ENCODE measurements around the gene P2RY2. TPM values are rescaled to one million over a fixed set of nuclear protein-coding genes. Genes with fewer than 3 reads are reported as not detected.

P2RY2 gene
- polyA plus RNA-seq, 1 of the 3 experiments (the other 2 are of a cell fraction): 0.12 TPM

GRCh38 chr11:73203322-73203721 is 14.8 kb upstream of the P2RY2 start:
- CTCF ChIA-PET: no interaction called here
- WGBS (ENCODE audit: low lambda C conversion rate): 86% methylated on average over 6 of the region's 6 CpGs

More at GRCh38 chr11:73203322-73203721, 14.8 kb upstream of the P2RY2 start:
- no peaks in the 10 kb centered on the region for H3K36me3 ChIP-seq (replicated peaks in 1 of 2; ENCODE audit: control insufficient read depth in 1 of 2, insufficient read depth in 2 of 2, low read length in 1 of 2)
- H3K79me2 ChIP-seq (ENCODE audit: insufficient read depth): no peaks in the 10 kb centered on the region
- no peak overlapping the region for H2AFZ ChIP-seq (ENCODE audit: low read depth)
- TF ChIP-seq TCF12 (IDR thresholded peaks at IDR 0.05) (no peak), CTCF (IDR thresholded peaks at IDR 0.05) (no peak), FOXM1 (IDR thresholded peaks at IDR 0.05; ENCODE audit: low read depth) (no peak), IRF3 (IDR thresholded peaks at IDR 0.05; ENCODE audit: low read depth, low read length) (no peak), GATA2 (CRISPR knock-in tag; IDR thresholded peaks at IDR 0.05) (no peak), FOSL2 (IDR thresholded peaks at IDR 0.05; ENCODE audit: borderline replicate concordance, low read depth) (no peak), MXI1 (IDR thresholded peaks at IDR 0.05; ENCODE audit: low read depth, low read length) (no peak), PBX3 (IDR thresholded peaks at IDR 0.05) (no peak), EP300 (IDR thresholded peaks at IDR 0.05; ENCODE audit: borderline replicate concordance in 1 of 2, low read depth in 1 of 2, low read length in 1 of 2) (no peak), POLR2AphosphoS5 (IDR thresholded peaks at IDR 0.05; ENCODE audit: low read depth, low read length) (no peak), SMC3 (IDR thresholded peaks at IDR 0.05; ENCODE audit: low read depth, low read length) (no peak), TAF1 (IDR thresholded peaks at IDR 0.05; ENCODE audit: borderline replicate concordance, low read depth, low read length) (no peak), REST (IDR thresholded peaks at IDR 0.05; ENCODE audit: low read depth, low read length) (no peak), RAD21 (IDR thresholded peaks at IDR 0.05; ENCODE audit: low read length) (no peak), USF2 (IDR thresholded peaks at IDR 0.05; ENCODE audit: borderline replicate concordance, low read depth, low read length) (no peak)
- H3K9me3 ChIP-seq: no peaks in the 10 kb centered on the region
- no peaks in the 10 kb centered on the region for H3K27me3 ChIP-seq (ENCODE audit: insufficient read depth)
- peaks cover 0 to 8% of the 10 kb centered on the region in 2 experiments; a peak in 1 of 4 replicates for H3K4me1 ChIP-seq (ENCODE audit: control insufficient read depth in 1 of 2, insufficient read depth in 2 of 2, low read depth in 1 of 2, low read length in 1 of 2)
- H3K4me3 ChIP-seq (ENCODE audit: low read depth in 2 of 2, low read length in 1 of 2): no peak overlapping the region
- no peak overlapping the region for H3K27ac ChIP-seq (ENCODE audit: low read depth in 2 of 2, low read length in 1 of 2)
- POLR2A ChIA-PET: no interaction called here
- H3K9me2 ChIP-seq: no peaks in the 10 kb centered on the region
- no peaks in the 10 kb centered on the region for H4K20me1 ChIP-seq (ENCODE audit: insufficient read depth)
- no peak overlapping the region for H3K9ac ChIP-seq
- H3K4me2 ChIP-seq: no peak overlapping the region
- DNase-seq: no peak
- H3F3A ChIP-seq (replicated peaks; ENCODE audit: insufficient read depth): no peaks in the 10 kb centered on the region
